NCI-H345 treated with DMSO at 0.1 percent for 48 hours (cell line): ENCODE data around the gene ECD.

Experiments used
- DNase-seq: peaks from one replicate; lab custom pipeline; 2025; ENCODE audit not compliant: unreplicated experiment; lab: John Stamatoyannopoulos, UW

The ECD gene

DNA sequence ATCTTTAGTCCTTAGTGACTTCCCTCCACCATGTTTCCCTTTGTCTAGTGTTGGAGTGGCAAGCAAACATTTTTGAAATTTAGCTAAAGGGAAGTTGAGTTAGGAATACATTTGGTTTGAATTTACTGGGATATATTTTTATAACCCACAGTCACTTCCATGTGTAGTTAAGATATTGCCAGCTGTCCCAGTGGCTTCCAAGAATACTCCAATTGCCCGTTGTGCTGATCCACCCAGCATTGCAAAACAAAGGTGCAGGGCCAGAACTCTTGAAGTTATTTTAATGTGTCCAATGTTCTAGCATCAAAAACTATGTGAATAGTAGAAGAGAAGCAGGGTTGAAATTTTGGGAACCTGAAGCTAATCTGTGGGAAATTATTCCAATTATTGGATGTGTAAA, 68.7 kb downstream of the ECD start:
- DNase-seq = no peak

DNA sequence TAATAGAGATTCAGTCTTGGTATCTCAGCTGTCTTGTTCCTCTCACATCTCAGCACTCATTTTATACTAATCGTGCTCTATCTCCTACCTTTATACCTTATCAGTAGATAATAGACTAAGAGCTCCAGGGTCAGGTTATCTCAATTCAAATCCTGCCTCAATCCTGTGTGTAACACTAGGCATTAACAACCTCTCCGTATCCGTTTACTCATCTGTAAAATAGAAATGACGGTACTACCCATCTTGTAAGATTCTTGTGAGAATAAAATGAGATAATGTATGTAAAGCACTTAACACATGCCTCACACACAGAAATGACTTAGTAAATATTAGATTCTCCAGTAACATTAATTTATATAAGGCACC, 70.5 kb downstream of the ECD start:
- no peak for DNase-seq

DNA sequence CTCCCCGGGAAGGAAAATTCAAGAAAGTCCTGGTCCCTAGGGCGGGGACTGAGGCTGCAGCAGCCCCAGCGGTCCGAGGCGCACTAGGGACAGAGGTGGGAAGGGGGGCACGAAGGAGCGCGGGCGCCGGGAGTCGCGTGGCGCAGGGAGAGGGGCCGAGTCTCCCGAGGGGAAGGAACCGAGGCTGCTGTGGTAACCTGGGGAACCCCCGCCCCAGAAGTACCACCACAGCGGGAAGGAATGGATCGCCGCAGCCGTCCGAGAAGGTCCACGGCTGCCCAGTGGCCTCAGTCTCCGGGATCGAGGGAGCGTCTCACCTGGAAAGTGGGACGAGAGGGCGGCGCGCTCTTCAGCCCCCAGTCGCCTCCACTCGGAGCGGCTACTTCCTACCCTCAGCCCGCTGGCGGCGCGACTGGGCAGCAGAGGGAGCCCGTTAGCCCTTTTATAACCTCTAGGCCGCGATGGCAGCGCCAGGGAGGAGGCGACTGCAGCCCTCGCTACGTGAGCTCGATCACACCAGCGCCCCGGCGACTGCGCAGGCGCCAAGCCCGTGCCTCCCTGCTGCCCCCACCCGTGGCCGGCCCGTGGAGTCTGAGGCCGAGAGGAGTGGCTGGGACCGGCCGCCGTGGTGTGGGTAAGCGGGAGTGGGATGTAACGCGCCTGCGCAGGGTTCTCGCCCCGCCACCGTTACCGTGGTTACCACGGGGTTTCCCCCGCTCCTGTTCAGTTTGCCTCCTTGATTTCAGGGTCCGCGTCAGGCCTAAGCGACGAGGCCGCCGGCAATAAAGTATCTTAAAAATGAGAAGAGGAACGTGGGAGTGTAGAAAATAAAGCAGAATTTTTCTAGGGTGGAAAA, 71.1 kb downstream of the ECD start, which contains the start of gene P4HA1:
P4HA1 (minus strand) TSS at position 418 of the 856 bp plus-strand sequence. CDS start 21,983 bp downstream, outside the sequence.
- peak; percentile 82 for DNase-seq

DNA sequence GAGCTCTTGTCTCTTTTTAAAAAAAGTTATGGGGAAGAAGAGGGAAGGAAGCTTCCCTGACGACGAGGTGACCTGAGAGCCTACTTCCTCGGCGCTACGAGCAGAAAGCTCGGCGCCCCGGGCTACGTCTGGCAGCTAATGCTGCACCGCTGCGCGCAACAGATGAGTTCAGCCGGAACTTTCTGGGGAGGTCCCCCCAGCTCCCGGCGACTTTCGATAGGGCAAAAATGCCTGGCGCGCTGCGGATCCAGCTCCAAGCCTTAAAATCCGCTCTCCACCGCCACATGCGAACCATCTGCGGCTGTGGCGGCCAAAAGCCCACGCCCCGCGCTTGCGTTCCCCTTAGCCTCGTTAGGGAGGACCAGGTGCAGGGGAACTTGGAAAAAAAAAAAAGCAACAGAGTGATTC, 71.8 kb downstream of the ECD start:
- DNase-seq = peak; percentile 27

DNA sequence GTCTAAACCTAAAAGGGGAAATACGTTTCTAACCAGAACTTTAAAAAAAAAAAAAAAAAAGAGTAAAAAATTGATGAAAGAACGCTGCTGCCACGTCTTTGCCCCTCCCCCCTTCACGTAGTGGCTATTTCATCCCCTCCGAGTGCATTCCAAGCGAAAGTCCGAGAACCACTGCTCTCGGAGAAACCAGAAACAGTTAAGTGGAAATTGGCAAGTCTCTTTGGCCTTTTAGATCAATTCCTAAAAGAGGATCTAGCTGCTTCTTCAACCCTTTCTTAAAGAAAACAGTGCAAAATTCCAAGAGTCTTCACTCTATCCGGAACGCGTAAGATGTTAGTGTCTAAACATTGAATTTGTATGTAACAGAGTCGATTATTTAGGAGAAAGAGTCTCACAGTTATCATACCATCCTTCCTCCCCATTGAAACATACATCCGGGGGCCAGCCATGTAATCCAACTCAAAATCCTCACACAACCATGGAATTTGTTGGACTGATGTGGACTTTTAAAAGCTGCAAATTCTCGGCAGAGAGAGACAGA, 72.3 kb downstream of the ECD start:
- DNase-seq = no peak

DNA sequence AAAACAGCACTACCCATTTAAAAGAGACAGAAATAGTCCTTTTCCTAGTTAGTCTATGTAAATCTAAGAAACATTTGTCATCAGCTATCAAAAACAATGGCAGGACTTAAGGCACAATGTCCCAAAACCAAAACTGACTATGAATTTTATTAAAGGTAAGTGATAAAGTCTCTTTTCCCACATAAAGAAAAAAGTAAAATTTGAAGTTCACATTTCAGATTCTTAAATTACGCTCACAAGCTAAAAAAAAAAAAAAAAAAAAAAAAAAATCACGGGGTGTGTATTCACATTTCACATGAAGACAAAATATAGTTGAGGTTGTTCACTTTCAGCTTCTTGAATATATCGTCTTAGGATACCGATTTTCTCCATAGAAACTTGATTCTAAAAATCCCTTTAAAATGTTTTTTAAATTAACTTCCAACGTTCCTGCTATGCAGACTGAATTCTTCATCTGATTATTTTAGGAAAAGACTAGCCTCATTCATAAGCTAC, 72.8 kb downstream of the ECD start:
- DNase-seq = no peak

DNA sequence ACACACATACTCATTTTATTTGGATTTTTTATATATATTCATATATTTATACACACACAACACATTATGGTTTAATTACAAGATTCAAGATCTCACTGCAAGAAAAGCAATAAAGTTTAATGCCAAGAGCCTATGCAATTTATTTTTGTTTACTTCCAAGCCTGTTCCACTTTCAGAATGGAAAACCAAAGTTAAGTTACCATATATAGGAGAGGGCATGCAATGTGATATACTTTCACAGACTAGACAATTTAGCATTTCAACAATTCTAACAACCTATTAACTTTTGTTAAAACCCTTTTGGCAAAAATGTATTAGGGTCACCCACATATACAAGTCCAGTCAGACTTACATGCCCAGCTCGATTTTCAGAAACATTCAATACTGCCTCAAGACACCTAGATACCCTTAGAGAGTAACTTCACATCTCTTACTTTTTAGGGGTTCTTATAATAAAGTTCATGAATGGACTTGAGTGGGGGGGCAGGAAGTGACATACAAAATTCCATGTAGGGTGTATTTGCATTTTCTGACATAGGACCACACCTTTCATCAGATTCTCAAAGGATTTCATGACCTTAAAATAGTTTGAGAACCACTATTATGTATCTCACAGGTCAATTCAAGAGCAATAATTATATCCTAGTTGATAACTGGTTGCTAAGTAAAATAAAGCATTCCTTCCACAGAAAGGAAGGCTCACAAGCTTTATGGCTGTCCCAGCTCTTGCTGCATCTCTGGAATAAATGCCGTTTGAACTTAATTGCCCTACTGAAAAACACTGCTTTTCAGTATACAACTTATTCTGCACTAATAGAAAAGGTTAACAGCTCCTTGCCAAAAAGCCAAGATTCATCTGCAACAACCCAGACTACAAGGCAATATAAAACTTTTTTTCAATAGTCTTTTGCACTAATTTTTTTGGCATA, 73.6 kb downstream of the ECD start:
- DNase-seq = no peak

DNA sequence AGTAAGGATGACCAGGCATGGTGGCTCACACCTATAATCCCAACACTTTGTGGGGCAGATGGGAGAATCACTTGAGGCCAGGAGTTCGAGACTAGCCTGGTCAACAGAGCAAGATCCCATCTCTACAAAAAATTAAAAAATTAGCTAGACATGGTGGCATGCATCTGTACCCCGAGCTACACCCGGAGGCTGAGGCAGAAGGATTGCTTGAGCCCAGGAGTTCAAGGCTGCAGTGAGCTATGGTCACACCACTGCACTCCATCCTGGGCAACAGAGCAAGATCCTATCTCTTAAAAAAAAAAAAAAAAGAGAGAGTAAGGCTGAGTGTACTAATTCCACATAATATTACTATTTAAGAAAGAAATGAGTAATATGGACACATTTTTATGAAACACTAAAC, 75.0 kb downstream of the ECD start:
- no peak for DNase-seq

DNA sequence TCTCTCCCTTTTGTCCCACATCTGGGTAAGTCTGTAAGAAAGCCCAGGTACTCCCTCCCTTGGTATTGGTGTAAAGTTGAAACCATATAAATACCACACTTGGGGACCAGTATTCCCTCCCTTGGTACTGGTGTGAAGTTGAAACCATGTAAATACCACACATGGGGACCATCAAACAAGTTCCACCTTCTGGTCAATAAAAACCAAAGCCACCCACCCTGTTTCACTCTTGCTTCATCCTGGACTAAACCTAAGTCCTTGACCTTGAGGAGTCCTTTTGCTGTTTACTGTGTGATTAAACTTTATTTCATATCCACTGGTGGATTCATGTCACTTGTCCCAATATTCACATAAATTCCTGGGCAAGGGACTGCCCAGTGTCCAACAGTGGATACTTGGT, 79.5 kb downstream of the ECD start:
- DNase-seq = no peak

DNA sequence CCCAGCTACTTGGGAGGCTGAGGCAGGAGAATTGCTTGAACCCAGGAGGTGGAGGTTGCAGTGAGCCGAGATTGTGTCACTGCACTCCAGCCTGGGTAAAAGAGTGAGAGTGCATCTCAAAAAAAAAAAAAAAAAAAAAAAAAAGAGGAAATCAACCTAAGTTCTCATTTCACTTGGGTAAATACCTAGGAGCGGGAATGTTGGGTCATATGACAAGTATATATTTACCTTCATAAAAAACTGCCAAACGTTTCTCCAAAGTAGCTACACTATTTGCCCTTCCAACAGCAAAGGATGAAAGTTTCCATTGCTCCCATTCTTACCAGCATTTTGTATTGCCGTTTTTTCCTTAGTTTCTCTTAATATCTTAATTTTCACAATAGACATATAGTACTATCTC, 81.0 kb downstream of the ECD start:
- DNase-seq = no peak

DNA sequence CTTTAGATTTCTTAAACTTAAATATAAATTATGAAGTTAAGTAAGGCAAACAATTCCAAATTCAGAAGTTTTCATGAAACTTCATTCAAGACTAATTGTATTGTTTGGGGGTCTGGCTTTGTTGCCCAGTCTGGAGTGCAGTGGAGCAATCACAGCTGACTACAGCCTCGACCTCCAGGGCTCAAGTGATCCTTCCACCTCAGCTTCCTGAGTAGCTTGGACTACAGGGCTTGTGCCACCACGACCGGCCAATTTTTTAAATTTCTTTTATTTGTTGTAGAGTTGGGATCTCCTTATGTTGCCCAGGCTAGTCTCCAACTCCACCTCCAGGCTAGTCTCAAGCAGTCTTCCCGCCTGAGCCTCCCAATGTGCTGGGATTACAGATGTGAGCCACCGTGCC, 83.6 kb downstream of the ECD start:
- DNase-seq = no peak
